GM23338 (cell line): Measurements from ENCODE around the gene THBS2.

Experiments
- CREB1 ChIP-seq: fragments of 250-450 bp; sonication (Bioruptor Pico); IDR thresholded peaks from 2 replicates; pipeline ENCODE4 v1.5.0; 2020; ENCODE audit warnings: low read depth, mild to moderate bottlenecking, moderate library complexity
- ETS1 ChIP-seq: IDR thresholded peaks from 2 replicates; pipeline ENCODE4 v1.6.1; 2016; ENCODE audit warnings: antibody characterized with exemption
- EZH2 ChIP-seq: fragments of 200-600 bp; sonication (generic); IDR thresholded peaks from one replicate; pipeline ENCODE4 v1.8.0; 2017; ENCODE audit warnings: antibody characterized with exemption, mild to moderate bottlenecking, low read depth; ENCODE audit not compliant: unreplicated experiment
- EZH2phosphoT487 ChIP-seq: fragments of 200-600 bp; sonication (generic); IDR thresholded peaks from one replicate; pipeline ENCODE4 v1.8.1; 2018; ENCODE audit warnings: antibody characterized with exemption; ENCODE audit not compliant: unreplicated experiment
- JUNB ChIP-seq: IDR thresholded peaks from one replicate; pipeline ENCODE4 v1.6.1; 2016; ENCODE audit warnings: antibody characterized with exemption; ENCODE audit not compliant: unreplicated experiment
- NANOG ChIP-seq: IDR thresholded peaks from 2 replicates; pipeline ENCODE4 v1.6.1; 2016; ENCODE audit warnings: antibody characterized with exemption, borderline replicate concordance
- POLR2AphosphoS5 ChIP-seq: IDR thresholded peaks from 2 replicates; pipeline ENCODE4 v1.6.1; 2016; ENCODE audit warnings: antibody characterized with exemption, low read depth
- STAT1 ChIP-seq: IDR thresholded peaks from one replicate; pipeline ENCODE4 v1.6.1; 2016; ENCODE audit warnings: antibody characterized with exemption; ENCODE audit not compliant: unreplicated experiment
- ZNF331 ChIP-seq: fragments of 250-450 bp; sonication (Bioruptor Pico); IDR thresholded peaks from 2 replicates; pipeline ENCODE4 v1.5.0; 2020; ENCODE audit warnings: low read depth, mild to moderate bottlenecking, moderate library complexity
- TF ChIP-seq, protein P1 (sequence below), 2 experiments: fragments of 200-600 bp in 1 of 2; sonication (generic) in 1 of 2; conservative IDR thresholded peaks; 2 replicates each; pipeline versions ENCODE4 v1.5.1 to v1.6.1; 2016 to 2017; ENCODE audit warnings: antibody characterized with exemption in 2 of 2, low read depth in 2 of 2, mild to moderate bottlenecking in 2 of 2, moderate library complexity in 1 of 2
- TF ChIP-seq, protein P2 (sequence below): IDR thresholded peaks from one replicate; pipeline ENCODE4 v1.6.1; 2018; ENCODE audit warnings: antibody characterized with exemption; ENCODE audit not compliant: unreplicated experiment

GRCh38 chr6:169222126-169222525, 31.5 kb downstream of the THBS2 start:
- TF ChIP-seq, protein P1, sequence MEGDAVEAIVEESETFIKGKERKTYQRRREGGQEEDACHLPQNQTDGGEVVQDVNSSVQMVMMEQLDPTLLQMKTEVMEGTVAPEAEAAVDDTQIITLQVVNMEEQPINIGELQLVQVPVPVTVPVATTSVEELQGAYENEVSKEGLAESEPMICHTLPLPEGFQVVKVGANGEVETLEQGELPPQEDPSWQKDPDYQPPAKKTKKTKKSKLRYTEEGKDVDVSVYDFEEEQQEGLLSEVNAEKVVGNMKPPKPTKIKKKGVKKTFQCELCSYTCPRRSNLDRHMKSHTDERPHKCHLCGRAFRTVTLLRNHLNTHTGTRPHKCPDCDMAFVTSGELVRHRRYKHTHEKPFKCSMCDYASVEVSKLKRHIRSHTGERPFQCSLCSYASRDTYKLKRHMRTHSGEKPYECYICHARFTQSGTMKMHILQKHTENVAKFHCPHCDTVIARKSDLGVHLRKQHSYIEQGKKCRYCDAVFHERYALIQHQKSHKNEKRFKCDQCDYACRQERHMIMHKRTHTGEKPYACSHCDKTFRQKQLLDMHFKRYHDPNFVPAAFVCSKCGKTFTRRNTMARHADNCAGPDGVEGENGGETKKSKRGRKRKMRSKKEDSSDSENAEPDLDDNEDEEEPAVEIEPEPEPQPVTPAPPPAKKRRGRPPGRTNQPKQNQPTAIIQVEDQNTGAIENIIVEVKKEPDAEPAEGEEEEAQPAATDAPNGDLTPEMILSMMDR (conservative IDR thresholded peaks at IDR 0.05; ENCODE audit: low read depth in 2 of 2), result no peak
- TF ChIP-seq EZH2 (no peak), EZH2phosphoT487 (no peak), STAT1 (no peak), POLR2AphosphoS5 (no peak), CREB1 (no peak), ZNF331 (CRISPR knock-in tag) (no peak), JUNB (no peak), ETS1 (no peak), NANOG (no peak)
- TF ChIP-seq, protein P2, sequence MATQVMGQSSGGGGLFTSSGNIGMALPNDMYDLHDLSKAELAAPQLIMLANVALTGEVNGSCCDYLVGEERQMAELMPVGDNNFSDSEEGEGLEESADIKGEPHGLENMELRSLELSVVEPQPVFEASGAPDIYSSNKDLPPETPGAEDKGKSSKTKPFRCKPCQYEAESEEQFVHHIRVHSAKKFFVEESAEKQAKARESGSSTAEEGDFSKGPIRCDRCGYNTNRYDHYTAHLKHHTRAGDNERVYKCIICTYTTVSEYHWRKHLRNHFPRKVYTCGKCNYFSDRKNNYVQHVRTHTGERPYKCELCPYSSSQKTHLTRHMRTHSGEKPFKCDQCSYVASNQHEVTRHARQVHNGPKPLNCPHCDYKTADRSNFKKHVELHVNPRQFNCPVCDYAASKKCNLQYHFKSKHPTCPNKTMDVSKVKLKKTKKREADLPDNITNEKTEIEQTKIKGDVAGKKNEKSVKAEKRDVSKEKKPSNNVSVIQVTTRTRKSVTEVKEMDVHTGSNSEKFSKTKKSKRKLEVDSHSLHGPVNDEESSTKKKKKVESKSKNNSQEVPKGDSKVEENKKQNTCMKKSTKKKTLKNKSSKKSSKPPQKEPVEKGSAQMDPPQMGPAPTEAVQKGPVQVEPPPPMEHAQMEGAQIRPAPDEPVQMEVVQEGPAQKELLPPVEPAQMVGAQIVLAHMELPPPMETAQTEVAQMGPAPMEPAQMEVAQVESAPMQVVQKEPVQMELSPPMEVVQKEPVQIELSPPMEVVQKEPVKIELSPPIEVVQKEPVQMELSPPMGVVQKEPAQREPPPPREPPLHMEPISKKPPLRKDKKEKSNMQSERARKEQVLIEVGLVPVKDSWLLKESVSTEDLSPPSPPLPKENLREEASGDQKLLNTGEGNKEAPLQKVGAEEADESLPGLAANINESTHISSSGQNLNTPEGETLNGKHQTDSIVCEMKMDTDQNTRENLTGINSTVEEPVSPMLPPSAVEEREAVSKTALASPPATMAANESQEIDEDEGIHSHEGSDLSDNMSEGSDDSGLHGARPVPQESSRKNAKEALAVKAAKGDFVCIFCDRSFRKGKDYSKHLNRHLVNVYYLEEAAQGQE, result no peak
